Neural cell (in vitro differentiated cells): ENCODE measurements around the gene KIF16B. TPM values are rescaled to one million over a fixed set of nuclear protein-coding genes. Genes with fewer than 3 reads are reported as not detected.

Experiments
- H2AFZ ChIP-seq: fragments of 200-600, 300-800 bp; sonication (generic), shearing (Covaris generic); 2 replicates; pipeline ENCODE4 v1.6.0; 2014; ENCODE audit warnings: low read depth, mild to moderate bottlenecking, antibody characterized with exemption, low read length, moderate library complexity
- H3F3A ChIP-seq: fragments of 200-600 bp; shearing (Covaris generic); 2 replicates; pipeline ENCODE4 v1.6.1; 2016; ENCODE audit warnings: mild to moderate bottlenecking, moderate library complexity, mixed read lengths, antibody characterized with exemption, low read length; ENCODE audit not compliant: insufficient read depth, poor library complexity, severe bottlenecking
- H3K27ac ChIP-seq: fragments of 200-600, 300-800 bp; sonication (generic), shearing (Covaris generic); 2 replicates; pipeline ENCODE4 v1.5.1; 2014; ENCODE audit warnings: mild to moderate bottlenecking, low read length, moderate library complexity
- H3K27me3 ChIP-seq: fragments of 300-800, 200-600 bp; sonication (generic), shearing (Covaris generic); 2 replicates; pipeline ENCODE4 v1.6.0; 2014; ENCODE audit warnings: mild to moderate bottlenecking, low read depth, low read length, moderate library complexity; ENCODE audit not compliant: insufficient read depth
- H3K36me3 ChIP-seq: fragments of 300-800, 200-600 bp; sonication (generic), shearing (Covaris generic); 2 replicates; pipeline ENCODE4 v1.5.1; 2014; ENCODE audit warnings: mild to moderate bottlenecking, antibody characterized with exemption, low read length, moderate library complexity; ENCODE audit not compliant: insufficient read depth
- H3K4me2 ChIP-seq: fragments of 300-800, 200-600 bp; sonication (generic), shearing (Covaris generic); 2 replicates; pipeline ENCODE4 v1.6.0; 2014; ENCODE audit warnings: mild to moderate bottlenecking, low read length
- H3K4me3 ChIP-seq: fragments of 300-800, 200-600 bp; sonication (generic), shearing (Covaris generic); 2 replicates; pipeline ENCODE4 v1.5.1; 2014; ENCODE audit warnings: mild to moderate bottlenecking, low read length, moderate library complexity
- H3K79me2 ChIP-seq: fragments of 200-600 bp; shearing (Covaris generic); replicated peaks from 2 replicates; pipeline ENCODE4 v1.6.0; 2014; ENCODE audit warnings: mild to moderate bottlenecking, low read length, moderate library complexity; ENCODE audit not compliant: insufficient read depth
- H3K9ac ChIP-seq: fragments of 300-800, 200-600 bp; sonication (generic), shearing (Covaris generic); 2 replicates; pipeline ENCODE4 v1.6.1; 2016; ENCODE audit warnings: mild to moderate bottlenecking, low read length, mixed read lengths
- H3K9me2 ChIP-seq: fragments of 200-600 bp; shearing (Covaris generic); 2 replicates; pipeline ENCODE4 v1.6.1; 2016; ENCODE audit warnings: mild to moderate bottlenecking, low read length, mixed read lengths; ENCODE audit not compliant: insufficient read depth
- H3K9me3 ChIP-seq: fragments of 200-600, 300-800 bp; sonication (generic), shearing (Covaris generic); 2 replicates; pipeline ENCODE4 v1.6.1; 2016; ENCODE audit warnings: mild to moderate bottlenecking, mixed run types, low read length, moderate library complexity, mixed read lengths
- H4K20me1 ChIP-seq: fragments of 200-600 bp; shearing (Covaris generic); 2 replicates; pipeline ENCODE4 v1.6.1; 2016; ENCODE audit warnings: mild to moderate bottlenecking, mixed run types; ENCODE audit not compliant: insufficient read depth
- EZH2 ChIP-seq: fragments of 200-600, 300-800 bp; shearing (Covaris generic), sonication (generic); IDR thresholded peaks from 2 replicates; pipeline ENCODE4 v1.6.1; 2014; ENCODE audit warnings: antibody characterized with exemption, low read length, borderline replicate concordance, mild to moderate bottlenecking; ENCODE audit not compliant: insufficient read depth, poor library complexity, severe bottlenecking
- RAD21 ChIP-seq: fragments of 450-650 bp; conservative IDR thresholded peaks from 2 replicates; pipeline ENCODE4 v1.6.1; 2014; ENCODE audit warnings: antibody characterized with exemption, mild to moderate bottlenecking, moderate library complexity
- SMC3 ChIP-seq: fragments of 450-650 bp; conservative IDR thresholded peaks from 2 replicates; pipeline ENCODE4 v1.6.1; 2014; ENCODE audit warnings: antibody characterized with exemption, mild to moderate bottlenecking, moderate library complexity; ENCODE audit not compliant: poor library complexity
- TAF1 ChIP-seq: IDR thresholded peaks from 2 replicates; pipeline ENCODE4 v1.6.1; 2012; ENCODE audit warnings: low read depth
- polyA plus RNA-seq: library from polyadenylated mRNA; depleted of rRNA; stranded (reverse); fragments of >200 nt; gene quantifications from 2 replicates; pipeline ENCODE4 v1.2.3, GENCODE V29; 2014
- TF ChIP-seq, protein P1 (sequence below): IDR thresholded peaks from 2 replicates; pipeline ENCODE4 v1.6.1; 2012; ENCODE audit warnings: borderline replicate concordance

Gene KIF16B
- polyA plus RNA-seq, 1 donor from 2014 or later = 3.8 TPM

DNA sequence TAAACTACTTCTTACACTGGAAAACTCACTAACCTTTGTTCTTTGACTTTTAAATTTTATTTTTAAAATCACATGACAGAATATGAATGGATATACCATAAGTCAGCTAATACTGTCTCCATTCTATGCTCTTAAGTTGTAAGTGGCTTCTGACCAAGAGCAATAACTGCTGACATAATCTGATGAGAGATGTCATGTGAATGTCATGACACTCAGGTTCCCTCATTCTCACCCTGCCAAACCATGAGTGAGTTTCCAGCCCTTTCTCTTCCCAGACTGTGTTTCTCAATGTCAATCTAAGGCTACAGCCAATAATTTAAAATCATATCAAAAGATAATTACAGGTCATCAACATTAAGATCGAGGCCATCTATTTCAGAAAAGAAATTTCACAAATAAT is 39.7 kb downstream of the KIF16B start:
- no peak overlapping the region for H3K27ac ChIP-seq
- H3K9me2 ChIP-seq = no peaks in the 10 kb centered on the region
- no peaks in the 10 kb centered on the region for H3K9me3 ChIP-seq
- no peaks in the 10 kb centered on the region for H3K79me2 ChIP-seq
- H2AFZ ChIP-seq = no peak overlapping the region
- TF ChIP-seq RAD21 (no peak), SMC3 (no peak), EZH2 (no peak), TAF1 (no peak)
- TF ChIP-seq, protein P1, sequence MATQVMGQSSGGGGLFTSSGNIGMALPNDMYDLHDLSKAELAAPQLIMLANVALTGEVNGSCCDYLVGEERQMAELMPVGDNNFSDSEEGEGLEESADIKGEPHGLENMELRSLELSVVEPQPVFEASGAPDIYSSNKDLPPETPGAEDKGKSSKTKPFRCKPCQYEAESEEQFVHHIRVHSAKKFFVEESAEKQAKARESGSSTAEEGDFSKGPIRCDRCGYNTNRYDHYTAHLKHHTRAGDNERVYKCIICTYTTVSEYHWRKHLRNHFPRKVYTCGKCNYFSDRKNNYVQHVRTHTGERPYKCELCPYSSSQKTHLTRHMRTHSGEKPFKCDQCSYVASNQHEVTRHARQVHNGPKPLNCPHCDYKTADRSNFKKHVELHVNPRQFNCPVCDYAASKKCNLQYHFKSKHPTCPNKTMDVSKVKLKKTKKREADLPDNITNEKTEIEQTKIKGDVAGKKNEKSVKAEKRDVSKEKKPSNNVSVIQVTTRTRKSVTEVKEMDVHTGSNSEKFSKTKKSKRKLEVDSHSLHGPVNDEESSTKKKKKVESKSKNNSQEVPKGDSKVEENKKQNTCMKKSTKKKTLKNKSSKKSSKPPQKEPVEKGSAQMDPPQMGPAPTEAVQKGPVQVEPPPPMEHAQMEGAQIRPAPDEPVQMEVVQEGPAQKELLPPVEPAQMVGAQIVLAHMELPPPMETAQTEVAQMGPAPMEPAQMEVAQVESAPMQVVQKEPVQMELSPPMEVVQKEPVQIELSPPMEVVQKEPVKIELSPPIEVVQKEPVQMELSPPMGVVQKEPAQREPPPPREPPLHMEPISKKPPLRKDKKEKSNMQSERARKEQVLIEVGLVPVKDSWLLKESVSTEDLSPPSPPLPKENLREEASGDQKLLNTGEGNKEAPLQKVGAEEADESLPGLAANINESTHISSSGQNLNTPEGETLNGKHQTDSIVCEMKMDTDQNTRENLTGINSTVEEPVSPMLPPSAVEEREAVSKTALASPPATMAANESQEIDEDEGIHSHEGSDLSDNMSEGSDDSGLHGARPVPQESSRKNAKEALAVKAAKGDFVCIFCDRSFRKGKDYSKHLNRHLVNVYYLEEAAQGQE = no peak
- H3K27me3 ChIP-seq = no peaks in the 10 kb centered on the region
- H3K9ac ChIP-seq = no peak overlapping the region
- no peaks in the 10 kb centered on the region for H3K36me3 ChIP-seq
- no peak overlapping the region for H3K4me2 ChIP-seq
- H3F3A ChIP-seq = no peaks in the 10 kb centered on the region
- no peaks in the 10 kb centered on the region for H4K20me1 ChIP-seq
- no peak overlapping the region for H3K4me3 ChIP-seq

DNA sequence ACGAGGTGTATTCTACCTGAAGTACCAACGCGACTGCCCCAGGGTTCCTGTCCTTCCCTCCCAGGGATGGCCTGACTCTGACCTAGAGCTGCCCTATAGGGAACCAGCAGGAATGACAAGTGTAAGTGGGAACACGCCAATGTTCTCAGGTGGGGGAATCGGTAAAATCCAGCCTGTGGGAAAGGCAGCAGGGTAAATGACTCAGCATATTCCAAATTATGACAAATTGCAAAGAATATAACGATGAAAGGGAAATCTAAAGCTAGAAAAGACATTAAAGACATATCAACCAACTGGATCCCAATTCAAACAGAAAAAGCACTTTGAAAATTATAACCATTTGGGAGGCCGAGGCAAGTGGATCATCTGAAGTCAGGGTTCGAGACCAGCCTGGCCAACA is 41.8 kb downstream of the KIF16B start:
- H3K4me2 ChIP-seq = no peak overlapping the region
- H2AFZ ChIP-seq = no peak overlapping the region
- H3K9me3 ChIP-seq = no peaks in the 10 kb centered on the region

More for the DNA sequence above, 41.8 kb downstream of the KIF16B start:
- Histone ChIP-seq H3K27ac (no peak overlapping the region), H4K20me1 (no peaks in the 10 kb centered on the region), H3F3A (no peaks in the 10 kb centered on the region), H3K27me3 (no peaks in the 10 kb centered on the region), H3K4me3 (no peak overlapping the region), H3K36me3 (no peaks in the 10 kb centered on the region), H3K79me2 (no peaks in the 10 kb centered on the region), H3K9ac (no peak overlapping the region), H3K9me2 (no peaks in the 10 kb centered on the region)
- TF ChIP-seq EZH2 = no peak
- TF ChIP-seq, protein P1 = no peak
